ENCODE results near the gene KCTD16.

DNA sequence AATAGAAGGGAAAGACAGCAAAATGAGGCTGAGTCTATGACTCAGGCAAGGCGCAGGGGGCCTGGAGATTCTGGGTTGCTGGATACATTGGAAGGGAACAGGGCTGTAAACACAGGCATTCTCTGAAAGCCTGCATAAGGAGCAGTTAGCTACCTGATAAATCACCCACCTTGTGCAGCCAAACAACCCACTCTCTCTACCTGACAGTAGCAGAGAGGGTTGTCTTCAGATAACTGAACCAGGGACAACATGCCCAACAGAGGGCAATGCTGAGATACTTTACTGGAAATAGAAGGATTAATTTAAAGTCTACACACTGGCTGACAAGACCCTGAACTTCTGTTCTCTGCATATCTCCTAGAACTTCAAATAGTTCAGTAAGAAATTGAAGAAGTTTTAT is 161.6 kb downstream of the KCTD16 start:
- TF ChIP-seq, protein P1, sequence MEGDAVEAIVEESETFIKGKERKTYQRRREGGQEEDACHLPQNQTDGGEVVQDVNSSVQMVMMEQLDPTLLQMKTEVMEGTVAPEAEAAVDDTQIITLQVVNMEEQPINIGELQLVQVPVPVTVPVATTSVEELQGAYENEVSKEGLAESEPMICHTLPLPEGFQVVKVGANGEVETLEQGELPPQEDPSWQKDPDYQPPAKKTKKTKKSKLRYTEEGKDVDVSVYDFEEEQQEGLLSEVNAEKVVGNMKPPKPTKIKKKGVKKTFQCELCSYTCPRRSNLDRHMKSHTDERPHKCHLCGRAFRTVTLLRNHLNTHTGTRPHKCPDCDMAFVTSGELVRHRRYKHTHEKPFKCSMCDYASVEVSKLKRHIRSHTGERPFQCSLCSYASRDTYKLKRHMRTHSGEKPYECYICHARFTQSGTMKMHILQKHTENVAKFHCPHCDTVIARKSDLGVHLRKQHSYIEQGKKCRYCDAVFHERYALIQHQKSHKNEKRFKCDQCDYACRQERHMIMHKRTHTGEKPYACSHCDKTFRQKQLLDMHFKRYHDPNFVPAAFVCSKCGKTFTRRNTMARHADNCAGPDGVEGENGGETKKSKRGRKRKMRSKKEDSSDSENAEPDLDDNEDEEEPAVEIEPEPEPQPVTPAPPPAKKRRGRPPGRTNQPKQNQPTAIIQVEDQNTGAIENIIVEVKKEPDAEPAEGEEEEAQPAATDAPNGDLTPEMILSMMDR (IDR thresholded peaks at IDR 0.05; ENCODE audit: borderline replicate concordance, extremely low read depth, low read length, poor library complexity, severe bottlenecking), result peak; percentile 24
- no peak for TF ChIP-seq EZH2 (IDR thresholded peaks at IDR 0.05; ENCODE audit: borderline replicate concordance, low read depth, low read length, severe bottlenecking)
